SJSA1 (cell line): ENCODE results near the gene PRR5L. TPM values are rescaled to one million over a fixed set of nuclear protein-coding genes. Genes with fewer than 3 reads are reported as not detected.

Source experiments
- DNase-seq, 2 experiments: peaks; one replicate each; pipeline ENCODE4 v3.0.0-alpha.2; 2015 to 2020; ENCODE audit warnings: low spot score in 2 of 2, low read depth in 1 of 2
- H3K27ac ChIP-seq: fragments of 250-450 bp; sonication (Bioruptor Pico); 2 replicates; pipeline ENCODE4 v1.5.1; 2020; ENCODE audit warnings: mild to moderate bottlenecking, moderate library complexity
- H3K27me3 ChIP-seq: fragments of 250-450 bp; sonication (Bioruptor Pico); replicated peaks from 2 replicates; pipeline ENCODE4 v1.5.1; 2020; ENCODE audit warnings: mild to moderate bottlenecking, moderate library complexity
- H3K36me3 ChIP-seq: fragments of 250-450 bp; sonication (Bioruptor Pico); 2 replicates; pipeline ENCODE4 v1.5.1; 2020; ENCODE audit warnings: mild to moderate bottlenecking
- H3K4me1 ChIP-seq: fragments of 250-450 bp; sonication (Bioruptor Pico); replicated peaks from 2 replicates; pipeline ENCODE4 v1.6.1; 2021; ENCODE audit warnings: mild to moderate bottlenecking
- H3K4me3 ChIP-seq: fragments of 250-450 bp; sonication (Bioruptor Pico); 2 replicates; pipeline ENCODE4 v1.5.1; 2020; ENCODE audit warnings: mild to moderate bottlenecking
- H3K9me3 ChIP-seq: fragments of 250-450 bp; sonication (Bioruptor Pico); replicated peaks from 2 replicates; pipeline ENCODE4 v1.5.1; 2020; ENCODE audit warnings: mild to moderate bottlenecking
- total RNA-seq: library from RNA; depleted of rRNA; stranded (reverse); fragments of >200 nt; shearing (Covaris generic); gene quantifications from 2 replicates; pipeline ENCODE4 v1.2.3, GENCODE V29; 2014

The PRR5L gene
- total RNA-seq, 1 experiment from 2014 or later, result 43.0 TPM

- peak; percentile 54 to 61 for DNase-seq
- peak overlapping the region; percentile 56 for H3K27ac ChIP-seq
- peaks cover 20% of the 10 kb centered on the region for H3K4me1 ChIP-seq
- H3K36me3 ChIP-seq, result peaks cover 46% of the 10 kb centered on the region
- H3K27me3 ChIP-seq, result no peaks in the 10 kb centered on the region
- peak overlapping the region; percentile 71 for H3K4me3 ChIP-seq
- H3K9me3 ChIP-seq, result no peaks in the 10 kb centered on the region
Observed at GRCh38 chr11:36376009-36376887, 80.2 kb downstream of the PRR5L start.

DNA sequence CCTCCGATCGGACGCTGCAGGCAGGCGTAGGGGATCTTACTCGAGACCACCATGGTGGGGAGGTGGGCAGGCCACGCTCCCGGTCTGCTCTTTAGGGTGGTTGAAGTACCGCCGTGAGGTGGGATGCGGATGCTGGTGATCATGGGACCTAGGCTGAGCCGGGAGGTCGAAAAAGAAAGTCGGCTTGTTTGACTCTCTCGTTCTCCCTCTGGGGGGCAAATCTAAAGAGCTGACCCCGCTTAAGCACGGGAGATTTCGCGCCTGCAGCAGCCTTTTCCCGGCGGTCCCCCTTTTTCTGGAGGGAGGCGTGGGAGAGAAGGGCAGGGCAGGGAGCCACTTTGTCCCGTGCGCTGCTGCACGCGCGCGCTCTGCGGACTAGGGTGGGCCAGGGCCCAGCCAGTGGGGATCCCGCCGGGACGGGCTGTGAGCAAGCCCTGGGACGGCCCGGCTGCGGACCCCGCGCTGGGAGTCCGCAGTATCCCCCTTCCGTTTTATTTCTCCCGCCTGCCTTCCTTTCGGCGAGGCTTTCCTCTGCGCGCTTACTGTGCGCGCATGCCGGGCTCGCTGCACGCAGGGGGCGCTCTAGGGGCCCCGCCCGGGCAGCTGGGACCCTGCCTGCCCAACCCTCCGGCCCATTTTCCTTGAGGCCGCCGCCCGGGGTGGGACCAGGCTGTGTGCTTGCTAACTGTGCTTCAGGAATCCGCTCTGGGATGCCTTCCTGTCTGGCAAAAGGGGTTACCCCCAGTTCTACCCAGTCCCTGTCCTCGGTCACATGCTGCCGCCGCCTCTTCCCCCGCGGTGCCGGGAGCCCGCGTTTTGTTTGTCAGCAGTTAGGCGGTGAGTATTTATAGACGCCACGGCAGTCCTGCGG lies 81.0 kb downstream of the PRR5L start:
- no peaks in the 10 kb centered on the region for H3K27me3 ChIP-seq

GRCh38 chr11:36377759-36378564 lies 81.9 kb downstream of the PRR5L start:
- peaks cover 62% of the 10 kb centered on the region for H3K36me3 ChIP-seq
- no peaks in the 10 kb centered on the region for H3K27me3 ChIP-seq
- no peaks in the 10 kb centered on the region for H3K9me3 ChIP-seq
- H3K4me3 ChIP-seq, result peak overlapping the region; percentile 71
- H3K27ac ChIP-seq, result peak overlapping the region; percentile 56
- DNase-seq, result no peak
- peaks cover 20% of the 10 kb centered on the region for H3K4me1 ChIP-seq

More for the DNA sequence above, 81.0 kb downstream of the PRR5L start:
- DNase-seq, result peak; percentile 71 to 89
- Histone ChIP-seq H3K4me3 (peak overlapping the region; percentile 71), H3K9me3 (no peaks in the 10 kb centered on the region), H3K36me3 (peaks cover 53% of the 10 kb centered on the region), H3K27ac (peak overlapping the region; percentile 56), H3K4me1 (peaks cover 20% of the 10 kb centered on the region)

GRCh38 chr11:36379653-36380052 lies 83.6 kb downstream of the PRR5L start:
- Histone ChIP-seq H3K27me3 (no peaks in the 10 kb centered on the region), H3K9me3 (no peaks in the 10 kb centered on the region), H3K36me3 (peaks cover 72% of the 10 kb centered on the region), H3K4me3 (no peak overlapping the region), H3K27ac (no peak overlapping the region), H3K4me1 (peaks cover 30% of the 10 kb centered on the region)
- DNase-seq, result no peak

GRCh38 chr11:36380296-36381014 lies 84.4 kb downstream of the PRR5L start:
- no peak overlapping the region for H3K4me3 ChIP-seq
- H3K27ac ChIP-seq, result no peak overlapping the region
- peaks cover 36% of the 10 kb centered on the region for H3K4me1 ChIP-seq
- no peak for DNase-seq
- H3K9me3 ChIP-seq, result no peaks in the 10 kb centered on the region
- H3K27me3 ChIP-seq, result no peaks in the 10 kb centered on the region
- peaks cover 73% of the 10 kb centered on the region for H3K36me3 ChIP-seq

GRCh38 chr11:36381015-36381360 lies 84.9 kb downstream of the PRR5L start:
- H3K36me3 ChIP-seq, result peaks cover 77% of the 10 kb centered on the region
- H3K27me3 ChIP-seq, result no peaks in the 10 kb centered on the region
- H3K4me1 ChIP-seq, result peaks cover 37% of the 10 kb centered on the region
- H3K27ac ChIP-seq, result no peak overlapping the region
- no peak overlapping the region for H3K4me3 ChIP-seq
- no peaks in the 10 kb centered on the region for H3K9me3 ChIP-seq
- DNase-seq, result no peak

GRCh38 chr11:36383195-36383594 lies 87.1 kb downstream of the PRR5L start:
- Histone ChIP-seq H3K27ac (no peak overlapping the region), H3K4me3 (no peak overlapping the region), H3K36me3 (peaks cover 74% of the 10 kb centered on the region), H3K9me3 (no peaks in the 10 kb centered on the region; the same call in 1 of the 2 replicates), H3K27me3 (no peaks in the 10 kb centered on the region), H3K4me1 (peaks cover 51% of the 10 kb centered on the region)
- DNase-seq, result no peak

DNA sequence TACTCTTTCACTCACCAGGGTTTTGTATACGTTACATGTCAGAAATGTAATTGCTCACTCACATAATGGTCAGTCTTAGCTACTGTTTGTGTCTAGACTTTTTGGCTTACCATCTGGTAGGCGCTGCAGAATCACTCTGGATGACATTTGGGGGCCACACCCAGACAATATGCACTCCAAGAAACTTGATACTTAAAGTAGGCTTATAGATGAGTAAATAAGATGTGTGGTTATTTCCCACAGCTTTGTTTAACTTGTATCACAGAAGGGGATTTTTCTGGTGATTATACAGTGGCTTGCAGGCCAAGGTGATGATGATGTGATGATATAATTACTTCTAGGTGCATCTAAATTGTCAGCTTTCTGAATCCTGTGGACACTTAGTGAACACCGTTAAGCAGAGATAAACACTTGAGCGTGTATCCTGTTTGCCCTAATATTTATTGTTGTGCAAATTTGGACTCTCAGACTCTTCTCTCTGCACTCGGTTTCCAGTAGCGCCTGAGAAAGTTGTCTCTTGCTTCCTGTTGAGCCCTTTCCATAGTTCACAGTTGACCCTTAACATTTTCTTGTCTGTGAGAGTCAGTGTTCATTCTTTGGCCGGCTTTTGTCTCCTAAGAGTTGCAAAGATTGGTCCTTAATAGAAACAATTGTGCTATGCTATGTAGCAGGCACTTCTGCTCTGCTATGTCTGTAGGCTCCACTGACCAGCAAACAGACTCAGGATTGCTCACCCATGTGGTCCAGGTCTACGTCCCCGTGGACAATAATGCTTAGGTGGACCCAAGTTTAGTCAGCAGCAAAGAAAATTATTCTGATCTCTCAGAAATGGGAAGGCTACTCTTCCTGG lies 89.3 kb downstream of the PRR5L start:
- no peaks in the 10 kb centered on the region; the same call in 1 of the 2 replicates for H3K9me3 ChIP-seq
- DNase-seq, result peak; percentile 78 to 85
- peaks cover 44% of the 10 kb centered on the region for H3K4me1 ChIP-seq
- no peak overlapping the region for H3K4me3 ChIP-seq
- peaks cover 59% of the 10 kb centered on the region for H3K36me3 ChIP-seq
- H3K27ac ChIP-seq, result peak overlapping the region; percentile 38
- H3K27me3 ChIP-seq, result no peaks in the 10 kb centered on the region

- no peaks in the 10 kb centered on the region for H3K27me3 ChIP-seq
- DNase-seq, result peak; percentile 77 to 82
- H3K4me3 ChIP-seq, result no peak overlapping the region
- H3K36me3 ChIP-seq, result peaks cover 52% of the 10 kb centered on the region
- H3K9me3 ChIP-seq, result no peaks in the 10 kb centered on the region; the same call in 1 of the 2 replicates
- peaks cover 44% of the 10 kb centered on the region for H3K4me1 ChIP-seq
- peak overlapping the region; percentile 38; the same call in 1 of the 2 replicates for H3K27ac ChIP-seq
Observed at GRCh38 chr11:36386411-36386810, 90.3 kb downstream of the PRR5L start.

- H3K36me3 ChIP-seq, result peaks cover 35% of the 10 kb centered on the region
- no peaks in the 10 kb centered on the region for H3K27me3 ChIP-seq
- H3K9me3 ChIP-seq, result no peaks in the 10 kb centered on the region; the same call in 1 of the 2 replicates
- no peak overlapping the region for H3K27ac ChIP-seq
- H3K4me1 ChIP-seq, result peaks cover 44% of the 10 kb centered on the region
- no peak for DNase-seq
- H3K4me3 ChIP-seq, result no peak overlapping the region
Observed at GRCh38 chr11:36388071-36388470, 92.0 kb downstream of the PRR5L start.

- peaks cover 41% of the 10 kb centered on the region for H3K4me1 ChIP-seq
- no peak for DNase-seq
- no peak overlapping the region for H3K4me3 ChIP-seq
- no peaks in the 10 kb centered on the region for H3K27me3 ChIP-seq
- no peak overlapping the region for H3K27ac ChIP-seq
- H3K9me3 ChIP-seq, result no peaks in the 10 kb centered on the region; the same call in 1 of the 2 replicates
- peaks cover 37% of the 10 kb centered on the region for H3K36me3 ChIP-seq
Observed at GRCh38 chr11:36388951-36389350, 92.9 kb downstream of the PRR5L start.

GRCh38 chr11:36389811-36390210 lies 93.7 kb downstream of the PRR5L start:
- Histone ChIP-seq H3K9me3 (no peaks in the 10 kb centered on the region; the same call in 1 of the 2 replicates), H3K4me1 (peaks cover 33% of the 10 kb centered on the region), H3K27me3 (no peaks in the 10 kb centered on the region), H3K36me3 (peaks cover 41% of the 10 kb centered on the region), H3K4me3 (no peak overlapping the region), H3K27ac (no peak overlapping the region)
- DNase-seq, result no peak
